GM12801 (cell line): Measurements from ENCODE around the gene UBA3.

Experiments
- CTCF ChIP-seq: IDR thresholded peaks from one replicate; pipeline ENCODE4 v1.5.1; 2011; ENCODE audit warnings: control low read depth; ENCODE audit not compliant: insufficient read length; ENCODE audit errors: extremely low read depth

The UBA3 gene

DNA sequence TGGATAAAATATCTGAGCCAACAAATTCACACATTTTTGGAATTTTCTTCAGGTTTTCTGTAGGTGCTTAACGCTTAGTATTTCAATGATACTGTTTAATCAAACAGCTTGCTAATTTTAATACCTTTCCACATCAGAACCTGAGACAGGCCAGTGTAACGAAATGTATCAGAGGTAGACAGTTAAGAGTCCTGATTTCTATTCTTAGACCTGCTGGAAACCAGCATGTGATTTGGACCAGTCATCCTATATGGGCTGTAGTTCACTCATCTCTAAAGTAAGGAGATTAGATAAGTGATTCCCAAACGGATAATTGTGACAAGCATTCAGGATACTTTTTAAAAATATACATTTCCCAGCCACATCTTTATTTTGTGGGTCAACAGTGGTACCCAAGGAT is 23.0 kb upstream of the UBA3 start:
- no peak for TF ChIP-seq CTCF

DNA sequence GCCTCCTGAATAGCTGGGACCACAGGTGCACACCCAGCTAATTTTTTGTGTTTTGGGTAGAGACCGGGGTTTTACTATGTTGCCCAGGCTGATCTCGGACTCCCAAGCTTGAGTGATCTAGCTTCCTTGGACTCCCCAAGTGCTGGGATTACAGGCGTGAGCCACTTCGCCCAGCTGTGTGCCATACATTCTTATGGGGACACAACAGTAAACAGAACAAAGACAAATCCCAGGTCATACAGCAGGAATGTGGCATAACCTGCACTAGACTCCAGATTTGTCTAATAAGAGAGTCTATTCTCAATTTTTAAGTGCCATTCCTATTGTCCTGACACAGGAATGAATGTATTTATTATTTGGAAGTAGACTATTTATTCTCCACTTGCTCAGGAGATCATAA is 22.2 kb upstream of the UBA3 start:
- no peak for TF ChIP-seq CTCF

DNA sequence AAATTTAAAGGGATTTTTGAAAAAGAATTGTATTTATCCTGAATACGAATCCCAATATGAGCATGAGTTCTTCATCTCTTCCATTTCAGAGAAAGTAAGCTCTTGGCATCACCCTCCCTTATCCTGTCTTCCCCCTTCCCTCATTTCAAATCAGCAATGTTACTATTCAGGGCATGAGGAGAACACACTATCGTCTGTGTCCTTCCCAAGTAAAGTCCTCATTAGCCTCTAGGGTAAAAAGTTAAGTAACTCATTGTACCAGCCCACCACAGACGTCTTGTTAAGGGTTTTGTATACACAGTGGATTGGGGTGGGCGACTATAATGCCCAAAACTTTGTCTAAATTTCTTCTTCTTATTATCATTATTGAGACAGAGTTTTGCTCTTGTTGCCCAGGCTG is 19.4 kb upstream of the UBA3 start:
- no peak for TF ChIP-seq CTCF

DNA sequence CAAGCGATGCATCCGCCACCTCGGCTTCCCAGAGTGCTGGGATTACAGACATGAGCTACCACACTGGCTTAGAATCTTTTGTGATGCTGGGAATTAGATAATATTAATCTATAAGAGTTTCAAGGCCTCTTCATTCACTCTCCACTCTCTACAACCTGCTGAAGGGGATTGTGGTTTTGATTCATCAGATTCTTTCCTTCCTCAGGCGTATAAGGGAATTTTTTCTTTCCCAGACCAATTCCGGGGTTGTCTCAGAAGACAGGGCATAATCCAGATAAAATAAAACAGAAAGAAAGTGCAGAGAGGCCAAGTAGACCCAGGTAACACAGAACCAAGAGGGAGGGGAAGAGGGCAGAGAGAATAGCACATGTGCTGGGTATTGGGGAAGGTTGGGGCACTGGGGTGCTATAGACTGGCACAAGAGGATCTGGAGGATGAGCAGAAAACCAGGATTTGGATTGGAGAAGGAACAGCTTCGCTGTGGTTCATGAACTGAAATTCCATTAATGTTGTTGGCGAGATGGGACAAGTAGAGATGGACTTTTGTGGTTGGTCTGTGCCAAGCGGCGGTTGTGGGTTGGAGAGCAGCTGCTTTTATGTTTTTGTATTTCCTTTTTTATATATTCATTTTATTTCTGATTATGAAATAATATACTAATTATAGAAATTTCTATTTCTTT is 17.4 kb upstream of the UBA3 start:
- no peak for TF ChIP-seq CTCF

DNA sequence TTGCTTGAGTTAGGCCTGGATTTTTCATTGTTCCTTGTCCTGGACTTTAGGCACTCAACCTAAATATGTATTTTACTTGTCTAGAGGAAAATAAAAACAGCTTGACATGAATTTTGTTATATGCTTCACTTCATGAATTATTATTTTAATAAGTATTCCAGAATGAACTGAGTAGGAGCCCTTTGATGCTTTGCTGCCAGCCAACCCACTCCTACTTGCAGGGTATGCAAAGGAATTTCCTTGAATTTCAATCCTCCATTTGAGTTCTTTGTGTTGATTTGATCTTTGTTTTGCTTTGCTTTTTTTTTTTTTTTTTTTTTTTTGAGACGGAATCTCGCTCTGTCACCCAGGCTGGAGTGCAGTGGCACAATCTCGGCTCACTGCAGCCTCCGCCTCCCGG is 16.1 kb upstream of the UBA3 start:
- no peak for TF ChIP-seq CTCF

GRCh38 chr3:69095636-69096035 is 15.5 kb upstream of the UBA3 start:
- TF ChIP-seq CTCF: no peak

DNA sequence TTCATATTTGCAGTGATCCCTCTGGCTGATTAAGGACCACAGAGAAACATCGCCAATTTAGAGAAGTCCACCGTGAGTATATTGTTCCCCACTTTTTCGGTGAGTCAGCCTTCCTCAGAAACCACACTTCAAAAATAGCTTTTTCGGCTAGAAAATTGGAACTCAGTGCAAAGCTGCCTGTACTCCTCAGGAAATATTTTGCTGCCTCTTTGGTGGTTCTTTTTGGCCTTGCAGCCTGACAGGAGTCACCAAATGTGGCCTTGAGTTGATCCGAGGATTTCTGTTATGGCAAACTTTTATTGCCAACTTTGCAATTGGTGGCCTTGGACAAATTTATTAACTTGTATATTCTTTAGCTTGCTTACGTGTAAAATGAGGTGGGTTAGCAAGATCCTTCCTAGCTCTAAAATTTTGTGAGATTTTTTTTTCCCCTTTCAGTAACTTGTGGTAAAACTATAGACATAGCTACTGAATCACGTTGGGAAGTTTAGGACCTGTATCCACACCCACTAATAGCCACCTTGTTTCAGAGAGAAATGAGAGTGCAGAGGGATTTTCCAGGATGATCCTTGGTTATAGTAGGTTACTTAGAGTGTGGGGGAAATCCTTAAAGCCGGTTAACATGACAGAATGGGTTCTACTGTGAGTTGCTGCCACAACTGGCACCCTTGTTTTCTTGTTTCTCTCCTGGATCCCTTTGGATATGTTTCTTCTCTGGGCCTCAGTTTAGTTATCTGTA is 14.5 kb upstream of the UBA3 start:
- TF ChIP-seq CTCF: no peak
